HFFc6 (cell line): ENCODE results near the gene ATG12. TPM values are rescaled to one million over a fixed set of nuclear protein-coding genes. Genes with fewer than 3 reads are reported as not detected.

Experiments
- DNase-seq: peaks from one replicate; pipeline ENCODE4 v3.0.0-alpha.2; 2018
- H3K27ac Mint-ChIP-seq: 2 replicates; pipeline ENCODE4 v1.8.0; 2020; ENCODE audit warnings: mild to moderate bottlenecking, mixed read lengths
- H3K27me3 Mint-ChIP-seq: 2 replicates; pipeline ENCODE4 v1.8.0; 2021; ENCODE audit warnings: mild to moderate bottlenecking, moderate library complexity, mixed read lengths; ENCODE audit not compliant: insufficient read depth
- H3K36me3 Mint-ChIP-seq: 2 replicates; pipeline ENCODE4 v1.8.0; 2021; ENCODE audit warnings: low read depth, mixed read lengths
- H3K4me1 Mint-ChIP-seq: 2 replicates; pipeline ENCODE4 v1.8.0; 2020; ENCODE audit warnings: low read depth, mixed read lengths
- H3K4me3 Mint-ChIP-seq: 2 replicates; pipeline ENCODE4 v1.8.0; 2020; ENCODE audit warnings: mild to moderate bottlenecking, moderate library complexity, mixed read lengths
- H3K9me3 Mint-ChIP-seq: 2 replicates; pipeline ENCODE4 v1.8.0; 2020; ENCODE audit warnings: mild to moderate bottlenecking, mixed read lengths
- CTCF ChIP-seq: fragments of 200-600 bp; sonication (generic); IDR thresholded peaks from 2 replicates; pipeline ENCODE4 v1.5.0; 2021; ENCODE audit warnings: antibody characterized with exemption, mild to moderate bottlenecking
- total RNA-seq, 6 experiments: library from RNA; stranded (reverse); fragmentation: NEBNext Ultra II Directional; extraction: Animal tissue kit (Norgen Biotek cat#: 25700); gene quantifications; 2 replicates in 1 of 6; 3 replicates in 5 of 6; pipeline ENCODE4 v1.2.3, GENCODE V29; 2021

ATG12 gene
- total RNA-seq, 6 experiments from 2014 or later, result 58.3 to 75.9 (median 63.3) TPM

GRCh38 chr5:115816226-115817081, 24.9 kb downstream of the ATG12 start, which contains the start of gene CDO1:
Gene CDO1 (minus strand): TSS chr5:115816659. CDS start chr5:115816397, 262 bp downstream.
- peaks cover 3% of the 10 kb centered on the region; the same call in 1 of the 2 replicates for H3K9me3 Mint-ChIP-seq
- DNase-seq, result no peak
- H3K27ac Mint-ChIP-seq, result no peak within 1 kb of the TSS
- no peak for TF ChIP-seq CTCF
- peaks cover 10% of the 10 kb centered on the region for H3K4me1 Mint-ChIP-seq
- no peaks in the 10 kb centered on the region; the same call in 1 of the 2 replicates for H3K36me3 Mint-ChIP-seq
- H3K4me3 Mint-ChIP-seq, result peak within 1 kb of the TSS; percentile 75
- peaks cover 38% of the 10 kb centered on the region for H3K27me3 Mint-ChIP-seq

GRCh38 chr5:115815693-115816225, 25.6 kb downstream of the ATG12 start:
- DNase-seq, result no peak
- H3K27ac Mint-ChIP-seq, result no peak overlapping the region

GRCh38 chr5:115815006-115815692, 26.2 kb downstream of the ATG12 start:
- peaks cover 35% of the 10 kb centered on the region for H3K27me3 Mint-ChIP-seq
- H3K9me3 Mint-ChIP-seq, result peaks cover 3% of the 10 kb centered on the region; the same call in 1 of the 2 replicates
- H3K4me3 Mint-ChIP-seq, result no peak overlapping the region
- no peaks in the 10 kb centered on the region; the same call in 1 of the 2 replicates for H3K36me3 Mint-ChIP-seq
- H3K27ac Mint-ChIP-seq, result no peak overlapping the region
- TF ChIP-seq CTCF, result no peak
- H3K4me1 Mint-ChIP-seq, result peaks cover 21% of the 10 kb centered on the region
- no peak for DNase-seq

More at GRCh38 chr5:115815693-115816225, 25.6 kb downstream of the ATG12 start:
- TF ChIP-seq CTCF, result no peak
- Mint-ChIP-seq H3K4me3 (peak overlapping the region; percentile 75), H3K27me3 (peaks cover 38% of the 10 kb centered on the region), H3K9me3 (peaks cover 3% of the 10 kb centered on the region; the same call in 1 of the 2 replicates), H3K36me3 (no peaks in the 10 kb centered on the region; the same call in 1 of the 2 replicates), H3K4me1 (peaks cover 17% of the 10 kb centered on the region)

GRCh38 chr5:115813719-115814118, 27.6 kb downstream of the ATG12 start:
- no peak for DNase-seq

More at GRCh38 chr5:115813719-115814118, 27.6 kb downstream of the ATG12 start:
- no peaks in the 10 kb centered on the region; the same call in 1 of the 2 replicates for H3K36me3 Mint-ChIP-seq
- no peak overlapping the region for H3K27ac Mint-ChIP-seq
- peaks cover 3% of the 10 kb centered on the region; the same call in 1 of the 2 replicates for H3K9me3 Mint-ChIP-seq
- H3K4me1 Mint-ChIP-seq, result peaks cover 21% of the 10 kb centered on the region
- H3K27me3 Mint-ChIP-seq, result peaks cover 33% of the 10 kb centered on the region
- H3K4me3 Mint-ChIP-seq, result no peak overlapping the region
- no peak for TF ChIP-seq CTCF
